Cardiac muscle cell (in vitro differentiated cells and primary cell): ENCODE data around the gene ACACA. TPM values are rescaled to one million over a fixed set of nuclear protein-coding genes. Genes with fewer than 3 reads are reported as not detected.

Source experiments
- DNase-seq, 2 donors: peaks; one replicate each; pipeline versions ENCODE4 v3.0.0 to v3.0.0-alpha.2; 2010 to 2017; ENCODE audit warnings: low read depth in 1 of 2, low spot score in 1 of 2
- H3K27ac ChIP-seq: fragments of 200-600 bp; sonication (generic); 2 replicates; pipeline ENCODE4 v1.5.1; 2016
- H3K27me3 ChIP-seq: fragments of 200-600 bp; sonication (generic); 2 replicates; pipeline ENCODE4 v1.6.0; 2016; ENCODE audit warnings: control low read depth
- H3K36me3 ChIP-seq: fragments of 200-600 bp; sonication (generic); 2 replicates; pipeline ENCODE4 v1.5.1; 2016; ENCODE audit warnings: control low read depth
- H3K4me1 ChIP-seq: fragments of 200-600 bp; sonication (generic); 2 replicates; pipeline ENCODE4 v1.8.1; 2017; ENCODE audit warnings: low read depth, mild to moderate bottlenecking, mixed run types
- H3K4me3 ChIP-seq: fragments of 200-600 bp; sonication (generic); 2 replicates; pipeline ENCODE4 v1.5.1; 2016; ENCODE audit warnings: mild to moderate bottlenecking
- H3K9me3 ChIP-seq: fragments of 200-600 bp; sonication (generic); 2 replicates; pipeline ENCODE4 v1.5.1; 2017; ENCODE audit warnings: low read depth, mild to moderate bottlenecking, control low read depth
- CTCF ChIP-seq: IDR thresholded peaks from 2 replicates; pipeline ENCODE4 v1.5.1; 2012; ENCODE audit warnings: low read depth, mild to moderate bottlenecking, low read length
- polyA plus RNA-seq: library from polyadenylated mRNA; unstranded; fragments of >200 nt; fragmentation: Nextera tagmentation; extraction: Ambion mirVana; gene quantifications from 2 replicates; pipeline ENCODE4 v1.2.1, GENCODE V29; 2016
- total RNA-seq: library from RNA; depleted of rRNA; stranded (reverse); fragments of >200 nt; gene quantifications from 2 replicates; pipeline ENCODE4 v1.2.3, GENCODE V29; 2016

The ACACA gene
- total and polyA plus RNA-seq, 2 experiments from 2014 or later: 42.5 to 47.6 TPM

DNA sequence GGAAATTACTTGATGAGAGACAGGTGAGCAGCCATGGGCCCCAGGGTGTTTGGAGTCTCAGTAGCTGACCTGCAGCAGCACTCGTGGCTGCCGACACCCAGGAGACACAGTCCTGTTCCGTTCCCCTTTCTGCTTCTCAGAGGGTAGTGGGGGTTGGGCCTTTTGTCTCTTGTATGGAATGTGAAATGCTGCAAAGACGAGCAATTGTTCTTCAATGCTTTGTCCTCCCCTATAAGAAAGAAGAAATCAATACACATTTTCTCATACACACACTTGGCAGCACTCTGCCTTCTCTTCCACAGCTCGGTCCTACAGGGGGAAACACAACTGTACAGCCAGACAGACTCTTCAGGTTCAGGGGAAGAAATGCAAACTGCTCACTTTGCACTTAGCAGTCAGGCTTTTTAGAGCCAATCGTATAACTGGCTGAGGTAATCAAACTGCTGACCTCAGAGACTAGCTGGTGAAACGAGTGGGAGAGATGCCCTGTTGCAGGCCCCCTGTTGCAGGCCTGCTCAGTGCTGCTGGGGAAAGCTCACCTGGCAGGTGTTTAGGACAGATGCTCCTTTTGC, 361.2 kb downstream of the ACACA start:
- no peak for TF ChIP-seq CTCF
- Histone ChIP-seq H3K27ac (no peak overlapping the region), H3K36me3 (no peaks in the 10 kb centered on the region), H3K27me3 (no peaks in the 10 kb centered on the region), H3K4me3 (no peak overlapping the region), H3K9me3 (no peaks in the 10 kb centered on the region), H3K4me1 (peaks cover 13% of the 10 kb centered on the region)
- DNase-seq: peak in 1 of 2 donors; percentile 19

DNA sequence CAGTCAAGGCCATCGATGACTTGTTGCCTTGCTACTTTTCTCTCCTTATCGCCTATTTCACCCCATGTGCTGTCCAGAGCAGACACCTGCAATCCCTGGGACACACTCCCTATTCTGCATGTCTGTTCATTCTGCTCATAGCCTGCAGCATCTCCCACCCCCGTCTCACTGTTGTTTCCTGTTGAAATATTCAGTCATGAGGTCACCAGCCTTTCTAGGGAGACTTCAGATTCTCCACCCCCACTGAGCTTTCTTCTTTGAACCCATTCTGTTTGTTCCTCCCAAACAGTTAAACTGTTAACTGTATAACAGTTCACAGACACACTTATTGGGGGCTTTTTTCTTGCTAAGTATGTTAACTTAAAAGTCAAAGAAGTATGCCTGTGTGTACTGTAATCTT, 363.4 kb downstream of the ACACA start:
- no peak for DNase-seq
- Histone ChIP-seq H3K27me3 (no peaks in the 10 kb centered on the region), H3K4me3 (no peak overlapping the region), H3K27ac (no peak overlapping the region), H3K9me3 (no peaks in the 10 kb centered on the region), H3K4me1 (peaks cover 13% of the 10 kb centered on the region), H3K36me3 (no peaks in the 10 kb centered on the region)
- TF ChIP-seq CTCF: no peak

DNA sequence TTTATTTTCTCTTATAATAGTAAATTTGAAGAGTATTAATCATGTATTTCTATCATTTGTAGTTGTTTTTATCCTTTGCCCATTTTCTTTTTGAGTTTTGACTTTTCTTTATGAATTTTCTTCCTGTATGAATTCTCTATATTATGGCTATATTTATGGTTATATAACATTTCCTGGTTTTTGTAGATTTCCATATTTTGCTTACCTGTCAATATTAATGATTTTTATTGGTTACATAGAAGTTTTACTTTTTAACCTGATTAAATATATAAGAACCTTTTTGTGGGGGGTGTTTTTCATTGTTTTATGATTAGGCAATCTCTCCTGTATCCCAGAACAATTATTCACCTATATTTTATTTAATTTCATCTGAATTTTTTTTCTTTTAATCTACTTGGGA, 364.7 kb downstream of the ACACA start:
- Histone ChIP-seq H3K27ac (no peak overlapping the region), H3K27me3 (no peaks in the 10 kb centered on the region), H3K4me3 (no peak overlapping the region), H3K4me1 (peaks cover 13% of the 10 kb centered on the region), H3K9me3 (no peaks in the 10 kb centered on the region), H3K36me3 (no peaks in the 10 kb centered on the region)
- no peak for DNase-seq
- no peak for TF ChIP-seq CTCF

GRCh38 chr17:37039269-37039668, 367.4 kb downstream of the ACACA start:
- no peak for TF ChIP-seq CTCF
- Histone ChIP-seq H3K27ac (no peak overlapping the region), H3K4me1 (no peaks in the 10 kb centered on the region), H3K36me3 (no peaks in the 10 kb centered on the region), H3K4me3 (no peak overlapping the region), H3K9me3 (no peaks in the 10 kb centered on the region), H3K27me3 (no peaks in the 10 kb centered on the region)
- DNase-seq: no peak

- no peak overlapping the region for H3K27ac ChIP-seq
- no peak for DNase-seq
- no peak overlapping the region for H3K4me3 ChIP-seq
- H3K9me3 ChIP-seq: no peaks in the 10 kb centered on the region
- H3K27me3 ChIP-seq: no peaks in the 10 kb centered on the region
- TF ChIP-seq CTCF: no peak
- no peaks in the 10 kb centered on the region for H3K4me1 ChIP-seq
- no peaks in the 10 kb centered on the region for H3K36me3 ChIP-seq
Observed at GRCh38 chr17:37037590-37038155, 369.0 kb downstream of the ACACA start.

Other genes with a start within 250 kb of the ACACA start
- gene C17orf78, start 30.9 kb downstream of the ACACA start, total RNA-seq: not detected in 2 replicates
- not detected in 2 replicates for gene C17orf78, start 30.9 kb downstream of the ACACA start, polyA plus RNA-seq
- gene TADA2A, start 50 bp upstream of the ACACA start, total RNA-seq: 20.6 and 24.0 TPM in 2 replicates
- gene TADA2A, start 50 bp upstream of the ACACA start, polyA plus RNA-seq: 16.1 and 16.7 TPM in 2 replicates
- 23.0 and 40.4 TPM in 2 replicates for gene DUSP14, start 83.1 kb upstream of the ACACA start, total RNA-seq
- 29.7 and 39.0 TPM in 2 replicates for gene DUSP14, start 83.1 kb upstream of the ACACA start, polyA plus RNA-seq
- 9.5 and 13.7 TPM in 2 replicates for gene SYNRG, start 202.6 kb upstream of the ACACA start, total RNA-seq
- 26.1 and 31.9 TPM in 2 replicates for gene SYNRG, start 202.6 kb upstream of the ACACA start, polyA plus RNA-seq
- 12.2 and 12.4 TPM in 2 replicates for gene DDX52, start 236.6 kb upstream of the ACACA start, total RNA-seq
- 22.4 and 35.1 TPM in 2 replicates for gene DDX52, start 236.6 kb upstream of the ACACA start, polyA plus RNA-seq